CD4-positive, alpha-beta T cell (primary cell): ENCODE measurements around the gene CELA2B. TPM values are rescaled to one million over a fixed set of nuclear protein-coding genes. Genes with fewer than 3 reads are reported as not detected.
A peak's percentile ranks its signal among the peaks of the same experiment; 100 is the strongest.
"Not testable (repeated sequence)": the region's sequence is repeated elsewhere in the genome, so short reads cannot be mapped to it uniquely, and the experiment has no call there.

Source experiments
- ATAC-seq: fragments of 200-7000 bp; cut with Tn5 transposase; one replicate; pipeline ENCODE4 v1.10.0; 2022; ENCODE audit warnings: mild to moderate bottlenecking; ENCODE audit not compliant: poor library complexity
- CTCF ChIA-PET: fragments of 350-600 bp; sonication (Branson Sonifier 250); formaldehyde crosslinking; loops from one replicate; lab custom pipeline; 2021; ENCODE audit warnings: antibody characterized with exemption, inconsistent platforms; lab: Charles Lee
- POLR2A ChIA-PET: fragments of 350-600 bp; sonication (Branson Sonifier 250); formaldehyde crosslinking; loops from one replicate; lab custom pipeline; 2021; ENCODE audit warnings: antibody characterized with exemption, inconsistent platforms; lab: Charles Lee
- DNase-seq, 14 experiments: peaks; one replicate each; pipeline ENCODE4 v3.0.0-alpha.2; 2013 to 2020; ENCODE audit warnings: mixed read lengths in 2 of 14
- H3K27ac ChIP-seq, 2 donors: one replicate each; pipeline versions ENCODE4 v1.5.1 to v1.7.0; 2013; ENCODE audit warnings: low read length in 2 of 2, low read depth in 1 of 2, mild to moderate bottlenecking in 1 of 2
- H3K27me3 ChIP-seq, 2 experiments: 1 replicate in 1 of 2; 2 replicates in 1 of 2; pipeline versions ENCODE4 v1.6.1 to v1.7.0; 2013; ENCODE audit warnings: low read length in 2 of 2, control low read depth in 1 of 2, mild to moderate bottlenecking in 1 of 2, moderate library complexity in 1 of 2; ENCODE audit not compliant: insufficient read depth in 2 of 2, control insufficient read depth in 1 of 2
- H3K36me3 ChIP-seq: one replicate; pipeline ENCODE4 v1.6.1; 2013; ENCODE audit warnings: low read length, control low read depth; ENCODE audit not compliant: insufficient read depth
- H3K4me1 ChIP-seq: one replicate; pipeline ENCODE4 v1.6.1; 2013; ENCODE audit warnings: low read length, control low read depth; ENCODE audit not compliant: insufficient read depth
- H3K4me3 ChIP-seq: one replicate; pipeline ENCODE4 v1.5.1; 2013; ENCODE audit warnings: mild to moderate bottlenecking, low read length, moderate library complexity
- H3K9me3 ChIP-seq, 2 experiments: 1 replicate in 1 of 2; 2 replicates in 1 of 2; pipeline versions ENCODE4 v1.6.1 to v1.7.0; 2013; ENCODE audit warnings: low read length in 2 of 2, mild to moderate bottlenecking in 2 of 2, control low read depth in 1 of 2, moderate library complexity in 1 of 2; ENCODE audit not compliant: control insufficient read depth in 1 of 2, insufficient read depth in 1 of 2
- H3K27ac Mint-ChIP-seq: one replicate; pipeline ENCODE4 v1.8.0; 2020; ENCODE audit warnings: mixed read lengths
- H3K27me3 Mint-ChIP-seq: one replicate; pipeline ENCODE4 v1.8.0; 2021; ENCODE audit warnings: mixed read lengths
- H3K36me3 Mint-ChIP-seq: one replicate; pipeline ENCODE4 v1.8.0; 2021; ENCODE audit warnings: low read depth, mixed read lengths
- H3K4me1 Mint-ChIP-seq: one replicate; pipeline ENCODE4 v1.8.0; 2021; ENCODE audit warnings: low read depth, mixed read lengths
- H3K4me3 Mint-ChIP-seq: one replicate; pipeline ENCODE4 v1.8.0; 2020; ENCODE audit warnings: mild to moderate bottlenecking, mixed read lengths
- H3K9me3 Mint-ChIP-seq: one replicate; pipeline ENCODE4 v1.8.0; 2020; ENCODE audit warnings: mixed read lengths
- intact Hi-C, 2 experiments: fragments of 100-400 bp; cut with DNase I in 1 of 2; cut with micrococcal nuclease in 1 of 2; formaldehyde crosslinking; loops; one replicate each; pipeline versions ENCODE4 v1.15.1 to v1.9.0; 2023 to 2025; cut with DNase I, micrococcal nuclease
- total RNA-seq, 174 experiments: library from RNA in 2 of 174; stranded (reverse) in 2 of 174; gene quantifications; one replicate each; pipeline ENCODE4 v1.2.3 and lab custom pipeline; 2021 to 2026
- TF ChIP-seq, protein P1 (sequence below): fragments of 200-600 bp; IDR thresholded peaks from one replicate; pipeline ENCODE4 v1.8.0; 2022; ENCODE audit warnings: antibody characterized with exemption, mild to moderate bottlenecking

CELA2B gene
- total RNA-seq, 2 experiments from 2014 or later: not detected

- peaks cover 40% of the 10 kb centered on the region for H3K4me1 Mint-ChIP-seq
- ATAC-seq (no peak), DNase-seq (no peak)
- ChIA-PET POLR2A (no interaction called here), CTCF (no interaction called here)
- TF ChIP-seq, protein P1, sequence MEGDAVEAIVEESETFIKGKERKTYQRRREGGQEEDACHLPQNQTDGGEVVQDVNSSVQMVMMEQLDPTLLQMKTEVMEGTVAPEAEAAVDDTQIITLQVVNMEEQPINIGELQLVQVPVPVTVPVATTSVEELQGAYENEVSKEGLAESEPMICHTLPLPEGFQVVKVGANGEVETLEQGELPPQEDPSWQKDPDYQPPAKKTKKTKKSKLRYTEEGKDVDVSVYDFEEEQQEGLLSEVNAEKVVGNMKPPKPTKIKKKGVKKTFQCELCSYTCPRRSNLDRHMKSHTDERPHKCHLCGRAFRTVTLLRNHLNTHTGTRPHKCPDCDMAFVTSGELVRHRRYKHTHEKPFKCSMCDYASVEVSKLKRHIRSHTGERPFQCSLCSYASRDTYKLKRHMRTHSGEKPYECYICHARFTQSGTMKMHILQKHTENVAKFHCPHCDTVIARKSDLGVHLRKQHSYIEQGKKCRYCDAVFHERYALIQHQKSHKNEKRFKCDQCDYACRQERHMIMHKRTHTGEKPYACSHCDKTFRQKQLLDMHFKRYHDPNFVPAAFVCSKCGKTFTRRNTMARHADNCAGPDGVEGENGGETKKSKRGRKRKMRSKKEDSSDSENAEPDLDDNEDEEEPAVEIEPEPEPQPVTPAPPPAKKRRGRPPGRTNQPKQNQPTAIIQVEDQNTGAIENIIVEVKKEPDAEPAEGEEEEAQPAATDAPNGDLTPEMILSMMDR: no peak
- peaks cover 33% of the 10 kb centered on the region for H3K36me3 Mint-ChIP-seq
- H3K36me3 ChIP-seq: peaks cover 18% of the 10 kb centered on the region
- H3K27me3 Mint-ChIP-seq: no peaks in the 10 kb centered on the region
- no peak overlapping the region for H3K27ac Mint-ChIP-seq
- intact Hi-C loops: loop anchor here (5.0 to 10.0 kb wide), 2 partner anchors 718 to 1385 kb away; partner anchors contain the start of gene CPLANE2 (in 1 of the 2)
- H3K4me3 Mint-ChIP-seq: no peak overlapping the region
- H3K4me3 ChIP-seq: no peak overlapping the region
- H3K27me3 ChIP-seq: no peaks in the 10 kb centered on the region
- no peak overlapping the region for H3K27ac ChIP-seq
- H3K9me3 Mint-ChIP-seq: no peaks in the 10 kb centered on the region
- no peaks in the 10 kb centered on the region for H3K9me3 ChIP-seq
- H3K4me1 ChIP-seq: peaks cover 28% of the 10 kb centered on the region
These were observed 43.7 kb downstream of the CELA2B start for GRCh38 chr1:15519625-15520024.

DNA sequence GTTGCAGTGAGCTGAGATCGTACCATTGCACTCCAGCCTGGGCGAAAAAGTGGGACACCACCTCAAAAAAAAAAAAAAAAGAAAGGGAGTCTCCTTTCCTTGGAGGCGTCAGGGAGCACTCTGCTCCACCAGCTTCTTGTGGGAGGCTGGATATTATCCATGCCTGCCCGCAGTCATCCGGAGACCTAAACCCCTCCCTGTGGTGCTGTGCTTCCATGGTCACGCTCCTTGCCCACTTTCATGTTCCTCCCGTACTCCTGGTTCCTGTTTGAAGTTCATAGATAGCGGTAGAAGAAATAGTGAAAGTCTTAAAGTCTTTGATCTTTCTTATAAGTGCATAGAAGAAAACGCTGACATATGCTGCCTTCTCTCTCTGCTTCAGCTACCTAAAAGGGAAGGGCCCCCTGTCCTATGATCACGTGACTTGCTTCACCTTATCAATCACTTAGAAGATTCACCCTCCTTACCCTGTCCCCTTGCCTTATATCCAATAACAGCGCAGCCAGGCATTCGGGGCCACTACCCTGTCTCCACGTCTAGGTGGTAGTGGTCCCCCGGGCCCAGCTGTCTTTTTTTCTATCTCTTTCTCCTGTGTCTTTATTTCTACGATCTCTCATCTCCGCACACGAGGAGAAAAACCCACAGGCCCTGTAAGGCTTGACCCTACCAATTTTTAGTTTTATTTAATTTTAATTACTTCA lies 45.5 kb downstream of the CELA2B start:
- H3K9me3 ChIP-seq, H3K27ac ChIP-seq, H3K9me3 Mint-ChIP-seq, H3K27me3 ChIP-seq, H3K27me3 Mint-ChIP-seq, H3K4me3 ChIP-seq, ATAC-seq, H3K27ac Mint-ChIP-seq: not testable (repeated sequence)
- ChIA-PET POLR2A (interaction anchor here (0.6 kb wide), 1 partner anchor 50 kb away, joined by 3 read pairs; no protein-coding TSS in a partner anchor), CTCF (interaction anchor here (0.7 kb wide), 1 partner anchor 321 kb away, joined by 3 read pairs; no protein-coding TSS in a partner anchor)
- Mint-ChIP-seq H3K4me1 (peaks cover 50% of the 10 kb centered on the region), H3K36me3 (peaks cover 31% of the 10 kb centered on the region), H3K4me3 (peak overlapping the region; percentile 70)
- Histone ChIP-seq H3K4me1 (peaks cover 32% of the 10 kb centered on the region), H3K36me3 (peaks cover 17% of the 10 kb centered on the region)
- DNase-seq: peak in 2 of 14 experiments; percentile 10 to 23
- intact Hi-C loops: loop anchor here (5.0 to 10.0 kb wide), 2 partner anchors 716 to 1383 kb away; partner anchors contain the start of gene CPLANE2 (in 1 of the 2)

- ATAC-seq (no peak), DNase-seq (peak in 1 of 14 experiments; percentile 35)
- POLR2A ChIA-PET: no interaction called here
- no peak overlapping the region for H3K27ac ChIP-seq
- Mint-ChIP-seq H3K36me3 (peaks cover 24% of the 10 kb centered on the region), H3K27me3 (no peaks in the 10 kb centered on the region), H3K27ac (peak overlapping the region; percentile 100), H3K4me3 (peak overlapping the region; percentile 96), H3K4me1 (peaks cover 54% of the 10 kb centered on the region), H3K9me3 (no peaks in the 10 kb centered on the region)
- CTCF ChIA-PET: no interaction called here
- no peaks in the 10 kb centered on the region for H3K9me3 ChIP-seq
- TF ChIP-seq, protein P1: no peak
- no peak overlapping the region for H3K4me3 ChIP-seq
- no peaks in the 10 kb centered on the region for H3K27me3 ChIP-seq
- peaks cover 40% of the 10 kb centered on the region for H3K4me1 ChIP-seq
- peaks cover 5% of the 10 kb centered on the region for H3K36me3 ChIP-seq
- intact Hi-C loops: loop anchor here (5.0 to 10.0 kb wide), 2 partner anchors 715 to 1382 kb away; partner anchors contain the start of gene CPLANE2 (in 1 of the 2)
These were observed 46.6 kb downstream of the CELA2B start for GRCh38 chr1:15522551-15522950.
